RWPE1 (cell line): Measurements from ENCODE around the gene CYP3A4.

Experiments used
- CTCF ChIA-PET: fragments of 350-600 bp; sonication (Branson Sonifier 250); formaldehyde crosslinking; extraction: SDS; loops from one replicate; lab custom pipeline; 2021; lab: Yijun Ruan, JAX
- POLR2A ChIA-PET: fragments of 400-600 bp; formaldehyde crosslinking; extraction: SDS; loops from one replicate; lab custom pipeline; 2020; ENCODE audit warnings: antibody characterized with exemption; ENCODE audit not compliant: low non-redundant PET; lab: Yijun Ruan, JAX
- DNase-seq: peaks from one replicate; pipeline ENCODE4 v3.0.0; 2012; ENCODE audit warnings: low spot score
- H3K27ac ChIP-seq: fragments of 450-650 bp; 2 replicates; pipeline ENCODE4 v1.5.1; 2017
- TF ChIP-seq, protein P1 (sequence below): fragments of 450-650 bp; conservative IDR thresholded peaks from 2 replicates; pipeline ENCODE4 v1.5.1; 2017; ENCODE audit warnings: low read depth, mild to moderate bottlenecking

CYP3A4 gene

GRCh38 chr7:99709838-99710578 lies 74.0 kb downstream of the CYP3A4 start:
- POLR2A ChIA-PET = no interaction called here
- no peak overlapping the region for H3K27ac ChIP-seq
- TF ChIP-seq, protein P1, sequence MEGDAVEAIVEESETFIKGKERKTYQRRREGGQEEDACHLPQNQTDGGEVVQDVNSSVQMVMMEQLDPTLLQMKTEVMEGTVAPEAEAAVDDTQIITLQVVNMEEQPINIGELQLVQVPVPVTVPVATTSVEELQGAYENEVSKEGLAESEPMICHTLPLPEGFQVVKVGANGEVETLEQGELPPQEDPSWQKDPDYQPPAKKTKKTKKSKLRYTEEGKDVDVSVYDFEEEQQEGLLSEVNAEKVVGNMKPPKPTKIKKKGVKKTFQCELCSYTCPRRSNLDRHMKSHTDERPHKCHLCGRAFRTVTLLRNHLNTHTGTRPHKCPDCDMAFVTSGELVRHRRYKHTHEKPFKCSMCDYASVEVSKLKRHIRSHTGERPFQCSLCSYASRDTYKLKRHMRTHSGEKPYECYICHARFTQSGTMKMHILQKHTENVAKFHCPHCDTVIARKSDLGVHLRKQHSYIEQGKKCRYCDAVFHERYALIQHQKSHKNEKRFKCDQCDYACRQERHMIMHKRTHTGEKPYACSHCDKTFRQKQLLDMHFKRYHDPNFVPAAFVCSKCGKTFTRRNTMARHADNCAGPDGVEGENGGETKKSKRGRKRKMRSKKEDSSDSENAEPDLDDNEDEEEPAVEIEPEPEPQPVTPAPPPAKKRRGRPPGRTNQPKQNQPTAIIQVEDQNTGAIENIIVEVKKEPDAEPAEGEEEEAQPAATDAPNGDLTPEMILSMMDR = no peak
- CTCF ChIA-PET = interaction anchor here (0.6 kb wide), 1 partner anchor 196 kb away, joined by 7 read pairs; no protein-coding TSS in a partner anchor
- no peak for DNase-seq

DNA sequence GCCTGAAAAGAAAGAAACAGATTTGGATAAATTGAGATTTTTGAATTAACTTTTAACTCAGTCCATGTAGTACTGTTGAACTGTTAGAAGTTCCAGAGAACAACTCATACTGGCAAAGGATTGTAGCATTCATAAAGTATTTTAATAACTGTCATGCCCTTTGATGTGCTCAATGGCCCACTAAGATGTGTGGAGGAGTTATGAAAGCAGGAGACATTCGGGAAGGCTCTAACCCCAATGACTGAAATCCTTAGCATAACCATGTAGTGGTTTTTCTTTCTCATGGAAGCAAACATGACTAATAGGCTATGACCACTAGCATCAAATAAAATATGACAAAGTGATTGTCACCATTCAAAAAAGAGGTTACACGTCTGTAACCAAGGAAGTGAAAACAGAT lies 74.7 kb downstream of the CYP3A4 start:
- TF ChIP-seq, protein P1 = no peak
- POLR2A ChIA-PET = no interaction called here
- H3K27ac ChIP-seq = no peak overlapping the region
- no peak for DNase-seq
- CTCF ChIA-PET = no interaction called here

GRCh38 chr7:99707096-99707495 lies 76.9 kb downstream of the CYP3A4 start:
- TF ChIP-seq, protein P1 = no peak
- CTCF ChIA-PET = no interaction called here
- H3K27ac ChIP-seq = no peak overlapping the region
- POLR2A ChIA-PET = no interaction called here
- DNase-seq = no peak
